NT2/D1 (cell line): Measurements from ENCODE around the gene KCNJ10.

Source experiments
- SUZ12 ChIP-seq: IDR thresholded peaks from 2 replicates; pipeline ENCODE4 v1.6.1; 2011; ENCODE audit not compliant: insufficient read length, insufficient read depth; ENCODE audit errors: extremely low read depth
- ZNF274 ChIP-seq: IDR thresholded peaks from 2 replicates; pipeline ENCODE4 v1.6.1; 2011; ENCODE audit warnings: mild to moderate bottlenecking, low read depth, low read length

GRCh38 chr1:160115545-160116282 lies 45.8 kb upstream of the KCNJ10 start, which contains the start of gene ATP1A2:
- TF ChIP-seq SUZ12 (no peak), ZNF274 (no peak)
